Keratinocyte (primary cell): Measurements from ENCODE around the gene KCTD2.

ENCODE experiments used
- CTCF ChIP-seq, 3 experiments: IDR thresholded peaks in 1 of 3; conservative IDR thresholded peaks in 1 of 3; optimal IDR thresholded peaks in 1 of 3; 2 replicates in 2 of 3; 3 replicates in 1 of 3; pipeline versions ENCODE3 to v1.5.1; 2011; ENCODE audit warnings: low read length in 3 of 3, mild to moderate bottlenecking in 3 of 3, moderate library complexity in 2 of 3, control low read depth in 1 of 3, inconsistent platforms in 1 of 3; ENCODE audit not compliant: insufficient read depth in 2 of 3; ENCODE audit errors: extremely low read depth in 1 of 3
- EZH2 ChIP-seq: IDR thresholded peaks from one replicate; pipeline ENCODE4 v1.6.1; 2012; ENCODE audit warnings: inconsistent platforms, mild to moderate bottlenecking, low read length, moderate library complexity

GRCh38 chr17:75078284-75079022 is 31.4 kb downstream of the KCTD2 start:
- TF ChIP-seq CTCF (optimal IDR thresholded peaks at IDR 0.05 in 1 of 3, IDR thresholded peaks at IDR 0.05 in 1 of 3, conservative IDR thresholded peaks at IDR 0.05 in 1 of 3; ENCODE audit: extremely low read depth in 1 of 3, insufficient read depth in 2 of 3, low read length in 3 of 3) (no peak), EZH2 (no peak)
